HEK293T (cell line): ENCODE measurements around the gene TMCO4.

ENCODE experiments used
- BHLHE40 ChIP-seq: fragments of 450-650 bp; IDR thresholded peaks from 2 replicates; pipeline ENCODE4 v1.6.1; 2016; ENCODE audit warnings: mild to moderate bottlenecking, moderate library complexity, borderline replicate concordance
- ELF4 ChIP-seq: fragments of 450-650 bp; IDR thresholded peaks from 2 replicates; pipeline ENCODE4 v1.6.1; 2017; ENCODE audit warnings: antibody characterized with exemption
- FOXM1 ChIP-seq: fragments of 450-650 bp; IDR thresholded peaks from 2 replicates; pipeline ENCODE4 v1.6.1; 2017; ENCODE audit warnings: mild to moderate bottlenecking, borderline replicate concordance
- HDGF ChIP-seq: fragments of 450-650 bp; IDR thresholded peaks from 2 replicates; pipeline ENCODE4 v1.6.1; 2017; ENCODE audit warnings: antibody characterized with exemption, borderline replicate concordance
- LEF1 ChIP-seq: fragments of 450-650 bp; IDR thresholded peaks from 2 replicates; pipeline ENCODE4 v1.6.1; 2017; ENCODE audit warnings: mild to moderate bottlenecking, borderline replicate concordance
- NFRKB ChIP-seq: fragments of 450-650 bp; IDR thresholded peaks from 2 replicates; pipeline ENCODE4 v1.6.1; 2016; ENCODE audit warnings: mild to moderate bottlenecking, moderate library complexity
- SP1 ChIP-seq: fragments of 450-650 bp; IDR thresholded peaks from 2 replicates; pipeline ENCODE4 v1.6.1; 2017
- SUZ12 ChIP-seq: fragments of 450-650 bp; IDR thresholded peaks from 2 replicates; pipeline ENCODE4 v1.6.1; 2016; ENCODE audit warnings: mild to moderate bottlenecking
- TARDBP ChIP-seq: fragments of 450-650 bp; IDR thresholded peaks from 2 replicates; pipeline ENCODE4 v1.6.1; 2016
- ZNF384 ChIP-seq: fragments of 450-650 bp; IDR thresholded peaks from 2 replicates; pipeline ENCODE4 v1.6.1; 2016

DNA sequence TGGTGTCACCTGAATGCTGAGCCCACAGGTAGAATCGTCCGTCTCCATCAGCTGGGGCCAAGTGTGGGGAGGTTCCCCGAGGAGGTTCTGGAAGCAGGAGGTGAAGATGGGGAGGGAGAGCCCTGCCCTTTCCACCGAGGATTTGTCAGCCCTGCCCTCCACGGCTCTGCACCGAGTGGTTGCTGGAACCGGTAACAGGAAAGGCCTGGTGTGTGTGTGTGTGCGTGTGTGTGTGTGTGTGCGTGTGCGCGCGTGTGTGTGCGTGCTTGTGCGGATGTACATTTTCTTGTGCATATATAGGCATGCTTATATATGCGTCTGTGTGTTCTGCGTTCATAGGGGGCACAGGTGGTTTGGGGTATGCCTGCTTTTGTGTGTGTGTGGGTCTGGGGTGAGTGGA, 152.1 kb downstream of the TMCO4 start:
- TF ChIP-seq LEF1 (no peak), SUZ12 (no peak), ZNF384 (no peak), NFRKB (no peak), SP1 (no peak), TARDBP (no peak), HDGF (no peak), BHLHE40 (no peak), FOXM1 (no peak), ELF4 (no peak)
